Adrenal gland (tissue), 5 donors: Measurements from ENCODE around the gene TMEM150C.

ENCODE experiments used
- POLR2A ChIP-seq, 2 donors: fragments of 450-650 bp; IDR thresholded peaks; one replicate each; pipeline ENCODE4 v1.6.1; 2017; ENCODE audit warnings: antibody characterized with exemption in 2 of 2, mild to moderate bottlenecking in 2 of 2, moderate library complexity in 1 of 2
- TF ChIP-seq, protein P1 (sequence below), 6 experiments: fragments of 450-650 bp in 4 of 6; fragments of 200-600 bp in 2 of 6; sonication (generic) in 1 of 6; IDR thresholded peaks; 1 replicate in 5 of 6; 2 replicates in 1 of 6; pipeline versions ENCODE4 v1.5.1 to v1.8.0; 2016 to 2021; ENCODE audit warnings: antibody characterized with exemption in 6 of 6, mild to moderate bottlenecking in 2 of 6, moderate library complexity in 1 of 6
- donor health status: DM: no; HTN: no; CAD: no.

GRCh38 chr4:82589756-82590155, 28.0 kb upstream of the TMEM150C start:
- no peak for TF ChIP-seq POLR2A (IDR thresholded peaks at IDR 0.05)
- TF ChIP-seq, protein P1, sequence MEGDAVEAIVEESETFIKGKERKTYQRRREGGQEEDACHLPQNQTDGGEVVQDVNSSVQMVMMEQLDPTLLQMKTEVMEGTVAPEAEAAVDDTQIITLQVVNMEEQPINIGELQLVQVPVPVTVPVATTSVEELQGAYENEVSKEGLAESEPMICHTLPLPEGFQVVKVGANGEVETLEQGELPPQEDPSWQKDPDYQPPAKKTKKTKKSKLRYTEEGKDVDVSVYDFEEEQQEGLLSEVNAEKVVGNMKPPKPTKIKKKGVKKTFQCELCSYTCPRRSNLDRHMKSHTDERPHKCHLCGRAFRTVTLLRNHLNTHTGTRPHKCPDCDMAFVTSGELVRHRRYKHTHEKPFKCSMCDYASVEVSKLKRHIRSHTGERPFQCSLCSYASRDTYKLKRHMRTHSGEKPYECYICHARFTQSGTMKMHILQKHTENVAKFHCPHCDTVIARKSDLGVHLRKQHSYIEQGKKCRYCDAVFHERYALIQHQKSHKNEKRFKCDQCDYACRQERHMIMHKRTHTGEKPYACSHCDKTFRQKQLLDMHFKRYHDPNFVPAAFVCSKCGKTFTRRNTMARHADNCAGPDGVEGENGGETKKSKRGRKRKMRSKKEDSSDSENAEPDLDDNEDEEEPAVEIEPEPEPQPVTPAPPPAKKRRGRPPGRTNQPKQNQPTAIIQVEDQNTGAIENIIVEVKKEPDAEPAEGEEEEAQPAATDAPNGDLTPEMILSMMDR (IDR thresholded peaks at IDR 0.05) = no peak
